SW 1271 (cell line): Measurements from ENCODE around the gene CLDN6.
"Not testable (repeated sequence)": the region's sequence is repeated elsewhere in the genome, so short reads cannot be mapped to it uniquely, and the experiment has no call there.

Experiments used
- DNase-seq, 2 experiments: peaks; one replicate each; lab custom pipeline; 2025; lab: John Stamatoyannopoulos, UW

Gene CLDN6

GRCh38 chr16:3017794-3018506, at the start of gene CLDN6:
TSS of gene CLDN6 (minus strand) at chr16:3018183. CDS start at chr16:3016021, 2,162 bp downstream.
- DNase-seq, result no peak

- DNase-seq, result no peak
Measured at GRCh38 chr16:3066440-3066748, 48.4 kb upstream of the CLDN6 start.

GRCh38 chr16:3065742-3066439, 47.9 kb upstream of the CLDN6 start:
- DNase-seq, result no peak

GRCh38 chr16:3065069-3065741, 47.2 kb upstream of the CLDN6 start, which contains the start of gene IL32:
TSS of gene IL32 (plus strand) at chr16:3065640. CDS start at chr16:3065812, 172 bp downstream.
- DNase-seq, result peak; percentile 10 to 14

- DNase-seq, result no peak
Measured at GRCh38 chr16:3063625-3064386, 45.8 kb upstream of the CLDN6 start.

- DNase-seq, result no peak
Measured at GRCh38 chr16:3062553-3062952, 44.6 kb upstream of the CLDN6 start.

- DNase-seq, result no peak
Measured at GRCh38 chr16:3060339-3061127, 42.5 kb upstream of the CLDN6 start.

GRCh38 chr16:3059723-3060242, 41.8 kb upstream of the CLDN6 start:
- DNase-seq, result no peak

- DNase-seq, result peak; percentile 16 to 41
Measured at GRCh38 chr16:3059041-3059722, 41.2 kb upstream of the CLDN6 start.

GRCh38 chr16:3058139-3059030, 40.4 kb upstream of the CLDN6 start:
- DNase-seq, result peak in 1 of 2 experiments; percentile 28

- no peak for DNase-seq
Measured at GRCh38 chr16:3057181-3058138, 39.5 kb upstream of the CLDN6 start.

GRCh38 chr16:3056336-3057180, 38.6 kb upstream of the CLDN6 start:
- no peak for DNase-seq

- DNase-seq, result not testable (repeated sequence)
Measured at GRCh38 chr16:3055734-3056115, 37.7 kb upstream of the CLDN6 start.

GRCh38 chr16:3054965-3055733, 37.2 kb upstream of the CLDN6 start:
- no peak for DNase-seq

- not testable (repeated sequence) for DNase-seq
Measured at GRCh38 chr16:3053330-3053710, 35.3 kb upstream of the CLDN6 start.

GRCh38 chr16:3052571-3053329, 34.8 kb upstream of the CLDN6 start:
- DNase-seq, result not testable (repeated sequence)
